Panc1 (cell line): ENCODE measurements around the gene YWHAH. TPM values are rescaled to one million over a fixed set of nuclear protein-coding genes. Genes with fewer than 3 reads are reported as not detected.

Experiments used
- ATAC-seq: fragments of 200-7000 bp; cut with Tn5 transposase; 2 replicates; pipeline ENCODE4 v1.9.1; 2020; ENCODE audit warnings: mild to moderate bottlenecking, moderate library complexity
- BruUV-seq: library from RNA; stranded (reverse); fragments of 400-500 nt; replicated peaks from 2 replicates; lab custom pipeline; 2021; lab: Mats Ljungman, UMichigan
- CTCF ChIA-PET: fragments of 300-600 bp; sonication (Branson Sonifier 250); formaldehyde crosslinking; loops from one replicate; lab custom pipeline; 2022; ENCODE audit warnings: antibody characterized with exemption; lab: Charles Lee
- POLR2A ChIA-PET: fragments of 300-600 bp; sonication (Branson Sonifier 250); formaldehyde crosslinking; loops from one replicate; lab custom pipeline; 2022; ENCODE audit warnings: antibody characterized with exemption; lab: Charles Lee
- DNase-seq: peaks from one replicate; pipeline ENCODE4 v3.0.0-alpha.2; 2010; ENCODE audit warnings: low read depth, low spot score
- H3K27ac ChIP-seq: 2 replicates; pipeline ENCODE4 v1.5.1; 2011; ENCODE audit warnings: mild to moderate bottlenecking, low read length, inconsistent platforms
- H3K27me3 ChIP-seq: fragments of 200-500 bp; sonication (Bioruptor generic); 2 replicates; pipeline ENCODE4 v1.6.0; 2014; ENCODE audit warnings: low read length, inconsistent platforms; ENCODE audit not compliant: control insufficient read depth, insufficient read depth
- H3K36me3 ChIP-seq: fragments of 200-500 bp; sonication (Bioruptor generic); 2 replicates; pipeline ENCODE4 v1.5.1; 2014; ENCODE audit warnings: inconsistent platforms, mild to moderate bottlenecking, low read length, moderate library complexity; ENCODE audit not compliant: control insufficient read depth, insufficient read depth
- H3K4me1 ChIP-seq: 2 replicates; pipeline ENCODE4 v1.5.1; 2011; ENCODE audit warnings: inconsistent platforms, mild to moderate bottlenecking, low read length, moderate library complexity; ENCODE audit not compliant: control insufficient read depth, insufficient read depth
- H3K4me3 ChIP-seq, 2 experiments: 2 replicates each; pipeline ENCODE4 v1.5.1; 2011 to 2012; ENCODE audit warnings: low read depth in 2 of 2, low read length in 2 of 2, mild to moderate bottlenecking in 2 of 2, inconsistent platforms in 1 of 2, moderate library complexity in 1 of 2
- H3K9me3 ChIP-seq: fragments of 200-500 bp; sonication (Bioruptor generic); 2 replicates; pipeline ENCODE4 v1.5.1; 2014; ENCODE audit warnings: low read depth, mild to moderate bottlenecking, inconsistent platforms, low read length, moderate library complexity; ENCODE audit not compliant: control insufficient read depth, insufficient read depth
- CTCF ChIP-seq: fragments of 450-650 bp; IDR thresholded peaks from 2 replicates; pipeline ENCODE4 v1.5.1; 2017; ENCODE audit warnings: mild to moderate bottlenecking
- POLR2AphosphoS5 ChIP-seq: IDR thresholded peaks from 2 replicates; pipeline ENCODE4 v1.6.1; 2012; ENCODE audit warnings: mild to moderate bottlenecking, low read depth, low read length, moderate library complexity
- REST ChIP-seq, 2 experiments: IDR thresholded peaks; 2 replicates each; pipeline ENCODE4 v1.6.1; 2011 to 2012; ENCODE audit warnings: low read depth in 2 of 2, control low read depth in 1 of 2, low read length in 1 of 2, mild to moderate bottlenecking in 1 of 2, moderate library complexity in 1 of 2; ENCODE audit not compliant: insufficient read depth in 1 of 2
- SIN3A ChIP-seq: IDR thresholded peaks from 2 replicates; pipeline ENCODE4 v1.6.1; 2012; ENCODE audit warnings: low read depth, mild to moderate bottlenecking, low read length, moderate library complexity, borderline replicate concordance; ENCODE audit not compliant: insufficient read depth
- TCF7L2 ChIP-seq: IDR thresholded peaks from 2 replicates; pipeline ENCODE4 v1.6.1; 2011; ENCODE audit warnings: mild to moderate bottlenecking, low read depth, low read length, inconsistent platforms
- in situ Hi-C: cut with HindIII; loops from 2 replicates; pipeline ENCODE4 v1.10.0; 2016; ENCODE audit warnings: low sequenced_read_pairs, low pct_unique_long_range_greater_than_20kb
- intact Hi-C: fragments of 100-400 bp; cut with micrococcal nuclease; formaldehyde crosslinking; loops from one replicate; pipeline ENCODE4 v1.10.0; 2022; ENCODE audit not compliant: unreplicated experiment
- total RNA-seq: library from RNA; stranded (reverse); gene quantifications from one replicate; pipeline ENCODE4 v1.2.1, GENCODE V29; 2021; ENCODE audit not compliant: unreplicated experiment

YWHAH gene
- total RNA-seq, 1 experiment from 2014 or later: 138 TPM

GRCh38 chr22:31956360-31956759, 12.0 kb downstream of the YWHAH start:
- CTCF ChIA-PET: interaction anchor here (0.8 kb wide), 1 partner anchor 14 kb away, joined by 4 read pairs; no protein-coding TSS in a partner anchor
- Histone ChIP-seq H3K27ac (no peak overlapping the region), H3K36me3 (peaks cover 14% of the 10 kb centered on the region), H3K27me3 (no peaks in the 10 kb centered on the region), H3K4me1 (peaks cover 15% of the 10 kb centered on the region), H3K9me3 (no peaks in the 10 kb centered on the region), H3K4me3 (no peak overlapping the region)
- TF ChIP-seq SIN3A (no peak), POLR2AphosphoS5 (no peak), CTCF (no peak), REST (IDR thresholded peaks at IDR 0.05; ENCODE audit: insufficient read depth in 1 of 2, low read depth in 2 of 2, low read length in 1 of 2) (no peak), TCF7L2 (no peak)
- POLR2A ChIA-PET: no interaction called here
- DNase-seq: no peak
- intact Hi-C loops (no loop called here), in situ Hi-C loops (loop anchor here (25.0 kb wide), 1 partner anchor 244 kb away; no protein-coding TSS in a partner anchor)
- no peak for ATAC-seq
- BruUV-seq: TSS peak; percentile 64

GRCh38 chr22:31957970-31958594, 13.7 kb downstream of the YWHAH start:
- in situ Hi-C loops: loop anchor here (25.0 kb wide), 1 partner anchor 246 kb away; no protein-coding TSS in a partner anchor
- Histone ChIP-seq H3K9me3 (no peaks in the 10 kb centered on the region), H3K4me1 (peaks cover 4% of the 10 kb centered on the region), H3K27me3 (no peaks in the 10 kb centered on the region), H3K36me3 (peaks cover 14% of the 10 kb centered on the region), H3K27ac (no peak overlapping the region), H3K4me3 (no peak overlapping the region)
- ATAC-seq (no peak), DNase-seq (no peak)
- POLR2A ChIA-PET: no interaction called here
- BruUV-seq: no TSS peak
- intact Hi-C loops: no loop called here
- CTCF ChIA-PET: no interaction called here
- TF ChIP-seq SIN3A (no peak), POLR2AphosphoS5 (no peak), CTCF (no peak), REST (IDR thresholded peaks at IDR 0.05; ENCODE audit: insufficient read depth in 1 of 2, low read depth in 2 of 2, low read length in 1 of 2) (no peak), TCF7L2 (no peak)
